HG03060 (cell line): ENCODE results near the gene DCK.
"Not testable (repeated sequence)": the region's sequence is repeated elsewhere in the genome, so short reads cannot be mapped to it uniquely, and the experiment has no call there.

Source experiments
- ATAC-seq: cut with Tn5 transposase; IDR thresholded peaks from one replicate; pipeline ENCODE4 v1.9.1; 2021; ENCODE audit warnings: low read depth, moderate number of reproducible peaks; ENCODE audit not compliant: unreplicated experiment

Gene DCK

DNA sequence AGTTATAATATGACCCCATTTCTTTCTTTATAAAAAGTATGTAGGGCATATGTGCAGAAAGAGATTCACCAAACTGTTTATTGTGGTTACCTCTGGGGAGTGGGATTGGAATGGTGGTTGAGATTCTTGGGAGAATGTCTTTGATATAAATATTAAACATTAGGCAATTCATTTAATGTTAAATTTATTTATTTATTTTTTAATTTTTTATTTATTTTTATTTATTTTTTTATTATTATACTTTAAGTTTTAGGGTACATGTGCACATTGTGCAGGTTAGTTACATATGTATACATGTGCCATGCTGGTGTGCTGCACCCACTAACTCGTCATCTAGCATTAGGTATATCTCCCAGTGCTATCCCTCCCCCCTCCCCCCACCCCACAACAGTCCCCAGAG lies 60.2 kb downstream of the DCK start:
- not testable (repeated sequence) for ATAC-seq

DNA sequence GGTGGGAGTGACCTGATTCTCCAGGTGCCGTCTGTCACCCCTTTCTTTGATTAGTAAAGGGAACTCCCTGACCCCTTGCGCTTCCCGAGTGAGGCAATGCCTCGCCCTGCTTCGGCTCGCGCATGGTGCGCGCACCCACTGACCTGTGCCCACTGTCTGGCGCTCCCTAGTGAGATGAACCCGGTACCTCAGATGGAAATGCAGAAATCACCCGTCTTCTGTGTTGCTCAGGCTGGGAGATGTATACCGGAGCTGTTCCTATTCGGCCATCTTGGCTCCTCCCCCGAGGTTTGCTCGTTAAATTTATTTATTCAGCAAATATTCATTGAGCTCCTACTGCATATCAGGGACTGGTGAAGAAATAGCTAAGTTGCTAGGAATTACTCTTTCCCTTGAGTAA lies 66.1 kb downstream of the DCK start:
- not testable (repeated sequence) for ATAC-seq

DNA sequence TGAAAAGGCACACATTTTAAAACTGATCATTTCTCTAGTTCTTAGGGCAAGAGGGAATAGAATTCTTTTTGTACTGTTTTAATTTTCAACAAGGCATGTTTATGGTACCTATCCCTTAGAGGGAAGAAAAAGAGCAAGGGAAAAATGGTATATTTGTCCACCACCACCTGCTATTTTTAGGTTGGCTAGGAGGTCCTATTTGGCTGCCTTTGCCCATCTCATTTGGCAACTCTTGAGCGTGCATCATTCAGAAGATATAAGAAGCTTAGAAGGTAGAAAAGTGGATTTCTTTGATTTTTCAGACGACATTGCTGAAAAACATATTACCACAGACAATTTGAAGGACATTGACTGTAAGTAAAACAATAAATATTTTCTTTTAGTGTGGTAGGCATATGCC lies 69.0 kb downstream of the DCK start:
- no peak for ATAC-seq

DNA sequence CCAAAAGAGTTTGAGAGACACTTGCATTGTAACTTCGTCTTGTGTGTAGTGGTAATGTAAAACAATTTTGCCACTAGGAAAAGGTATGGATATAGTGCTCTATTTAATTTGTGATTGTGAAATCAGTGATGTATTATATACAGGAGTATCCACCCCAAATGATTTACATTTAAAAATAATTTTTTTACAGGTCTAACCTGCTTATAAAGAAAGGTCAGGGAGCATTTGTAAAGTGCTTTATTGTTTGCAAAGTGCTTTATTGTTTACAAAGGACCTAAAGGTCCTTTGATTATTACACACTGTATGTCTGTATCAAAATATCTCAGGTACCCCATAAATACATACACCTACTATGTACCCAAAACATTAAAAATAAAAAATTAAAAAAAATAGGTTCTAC lies 70.3 kb downstream of the DCK start:
- no peak for ATAC-seq

GRCh38 chr4:71064521-71064920 lies 71.1 kb downstream of the DCK start:
- no peak for ATAC-seq

GRCh38 chr4:71065991-71066510 lies 72.6 kb downstream of the DCK start:
- no peak for ATAC-seq

GRCh38 chr4:71066737-71067716 lies 73.6 kb downstream of the DCK start:
- ATAC-seq, result no peak

GRCh38 chr4:71069063-71069462 lies 75.6 kb downstream of the DCK start:
- no peak for ATAC-seq

DNA sequence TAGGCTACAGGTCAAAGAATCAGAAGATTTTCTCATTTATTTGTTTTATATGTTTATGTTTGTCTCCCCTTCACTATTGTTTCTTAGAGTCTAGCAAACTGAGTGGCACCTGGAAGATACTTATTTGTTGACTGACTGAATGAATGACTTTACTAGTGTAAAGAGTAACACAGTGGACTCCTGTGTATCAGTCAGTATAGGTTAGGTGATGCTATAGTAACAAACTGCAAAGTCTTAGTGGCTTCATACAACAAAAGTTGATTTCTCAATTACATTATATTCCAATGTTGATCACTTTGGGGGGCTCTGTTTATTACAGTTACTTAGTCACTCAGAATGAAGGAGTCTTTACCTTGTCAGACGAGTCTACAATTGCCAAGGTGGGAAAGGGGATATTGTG lies 76.6 kb downstream of the DCK start:
- no peak for ATAC-seq

GRCh38 chr4:71074452-71075299 lies 81.2 kb downstream of the DCK start:
- no peak for ATAC-seq
